Myometrial cell (primary cell): ENCODE results near the gene C2CD2. TPM values are rescaled to one million over a fixed set of nuclear protein-coding genes. Genes with fewer than 3 reads are reported as not detected.

Source experiments
- total RNA-seq: library from RNA; depleted of rRNA; stranded (reverse); fragments of >200 nt; gene quantifications from 2 replicates; pipeline ENCODE4 v1.2.3, GENCODE V29; 2015

C2CD2 gene
- 14.2 and 16.7 TPM in 2 replicates for total RNA-seq

DNA sequence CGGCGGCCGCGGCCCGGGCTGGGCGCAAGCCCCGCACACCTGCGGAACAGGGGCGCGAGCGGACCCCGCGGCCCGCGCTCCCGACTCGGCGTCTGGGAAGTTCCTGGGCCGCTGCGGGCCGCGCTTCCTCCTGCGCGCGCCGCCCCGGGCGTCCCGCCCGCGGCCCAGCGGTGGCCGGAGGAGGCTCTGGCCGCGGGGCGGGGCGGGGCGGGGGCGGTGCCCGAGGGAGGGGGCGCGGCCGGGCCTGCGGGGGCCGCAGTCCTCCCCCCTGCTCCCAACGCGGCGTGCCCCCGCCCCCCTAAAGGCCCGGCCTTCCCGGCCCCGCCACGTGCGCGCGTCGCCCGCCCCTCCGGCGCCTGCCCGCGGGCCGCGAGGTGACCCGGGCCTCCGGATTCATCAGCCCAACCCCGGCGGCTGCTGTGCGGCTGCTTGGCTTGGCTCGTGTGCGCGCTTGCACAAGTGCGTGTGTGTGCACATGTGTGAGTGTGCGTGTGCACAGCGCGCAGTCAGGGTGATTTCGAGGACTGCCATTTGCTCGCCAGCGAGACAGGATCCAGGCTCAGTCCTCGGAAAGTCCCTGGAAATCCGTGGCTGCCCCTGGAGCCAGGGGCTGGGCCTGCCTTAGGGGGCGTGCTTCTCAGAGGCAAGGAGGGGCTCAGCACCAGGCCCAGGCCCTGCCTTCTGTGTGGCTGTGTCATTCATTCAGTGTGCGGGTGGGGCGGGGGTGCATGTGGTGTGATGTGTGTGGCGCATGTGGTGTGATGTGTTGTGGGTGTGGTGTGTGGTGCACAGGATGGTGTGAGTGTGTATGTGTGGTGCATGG lies at the start of gene C2CD2:
Gene C2CD2, minus strand, starts transcription at position 188 of the 823 bp plus-strand sequence. CDS start 370 bp downstream, outside the sequence.

DNA sequence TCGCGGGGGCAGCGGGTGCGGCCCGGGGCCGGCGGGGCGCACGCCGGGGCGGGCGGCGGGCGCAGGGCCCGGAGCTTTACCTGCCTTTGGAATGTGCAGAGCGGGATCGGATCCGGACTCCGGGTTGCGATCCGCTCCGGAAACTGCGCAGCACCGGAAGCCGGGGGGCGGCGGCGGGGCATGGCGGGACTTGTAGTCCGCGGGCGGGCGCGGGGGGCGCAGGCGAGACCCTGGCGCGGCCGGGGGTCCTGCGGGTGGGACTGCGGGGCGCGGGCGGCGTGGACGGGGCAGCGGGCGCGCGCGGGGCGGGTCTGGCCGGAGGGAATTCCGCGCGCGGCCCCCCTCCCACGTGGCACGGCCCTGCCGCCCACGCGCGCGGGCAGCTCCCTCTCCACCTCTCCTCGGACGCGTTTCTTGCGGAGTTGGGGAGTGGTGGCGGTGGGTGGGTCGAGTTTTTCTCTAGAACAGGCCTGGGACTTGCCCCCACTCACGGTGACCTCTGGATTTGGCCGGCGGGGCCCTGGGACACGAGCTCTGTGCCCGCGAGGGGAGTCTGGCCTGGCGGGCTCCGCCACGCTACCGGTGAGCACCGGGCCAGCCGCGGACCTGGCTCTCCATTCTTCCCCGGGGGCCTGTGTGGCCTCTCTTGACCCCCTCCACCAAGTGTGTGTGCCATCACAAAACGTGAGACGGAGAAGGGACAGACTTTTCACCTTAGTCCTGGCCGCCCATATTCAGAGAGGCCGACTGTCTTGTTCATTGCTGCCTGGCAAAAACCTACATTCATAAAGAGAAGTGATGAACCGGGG lies 74.4 kb downstream of the C2CD2 start, which contains the start of gene PRDM15:
Gene PRDM15, minus strand, starts transcription at position 155 of the 809 bp plus-strand sequence. CDS start 18,981 bp downstream, outside the sequence.

Other genes with a start within 250 kb of the C2CD2 start
- gene RIPK4, start 187.0 kb downstream of the C2CD2 start, total RNA-seq, result not detected in 2 replicates
- 3.4 and 6.1 TPM in 2 replicates for gene PRDM15, start 74.7 kb downstream of the C2CD2 start, total RNA-seq
- gene ZBTB21, start 56.3 kb upstream of the C2CD2 start, total RNA-seq, result 5.3 and 11.8 TPM in 2 replicates
- gene UMODL1, start 117.3 kb upstream of the C2CD2 start, total RNA-seq, result not detected in 2 replicates